ENCODE measurements around the gene SRCAP. TPM values are rescaled to one million over a fixed set of nuclear protein-coding genes. Genes with fewer than 3 reads are reported as not detected.
"Not testable (repeated sequence)": the region's sequence is repeated elsewhere in the genome, so short reads cannot be mapped to it uniquely, and the experiment has no call there.

SRCAP gene
- total RNA-seq, 1 experiment from 2014 or later: 60.7 TPM

DNA sequence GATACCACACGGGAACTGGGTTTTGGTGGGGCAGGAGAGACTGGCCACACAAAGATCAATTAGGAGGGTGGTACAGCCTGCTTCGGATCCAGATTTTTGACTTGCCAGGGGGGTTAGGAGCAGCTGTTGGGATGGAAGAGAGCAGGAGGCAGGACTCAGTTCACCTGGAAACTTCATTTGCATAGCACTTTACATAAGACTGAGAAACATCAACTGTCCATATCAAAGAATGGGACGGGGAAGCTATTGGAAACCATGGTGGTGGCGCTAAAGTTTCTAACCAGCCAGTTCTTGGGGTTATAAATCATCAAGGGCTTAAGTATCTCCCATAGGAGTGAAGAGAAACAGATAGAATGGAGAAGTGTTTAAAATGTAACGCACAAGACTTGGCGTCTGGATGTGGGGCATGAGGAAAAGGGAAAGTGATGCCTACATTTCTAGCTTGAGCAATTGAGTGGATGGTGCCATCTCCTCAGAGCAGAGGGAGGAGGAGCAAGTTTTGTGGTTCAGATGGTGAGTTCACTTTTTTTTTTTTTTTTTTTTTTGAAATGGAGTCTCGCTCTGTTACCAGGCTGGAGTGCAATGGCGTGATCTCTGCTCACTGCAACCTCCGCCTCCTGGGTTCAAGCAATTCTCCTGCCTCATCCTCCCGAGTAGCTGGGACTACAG lies 6.4 kb upstream of the SRCAP start:
- no peaks in the 10 kb centered on the region for H3K9me3 Mint-ChIP-seq (ENCODE audit: unreplicated experiment)
- CTCF ChIA-PET: interaction anchor here (0.6 to 1.3 kb wide), 7 partner anchors 20 to 250 kb away, joined by 3 to 12 read pairs (median 3); partner anchors contain the start of genes CTF1 and FBRS
- H3K27ac Mint-ChIP-seq (ENCODE audit: low read depth, unreplicated experiment): no peak overlapping the region
- BruUV-seq (replicated peaks): no TSS peak
- peaks cover 10% of the 10 kb centered on the region for H3K4me1 Mint-ChIP-seq (ENCODE audit: insufficient read depth, unreplicated experiment)
- no peaks in the 10 kb centered on the region for H3K27me3 Mint-ChIP-seq (ENCODE audit: insufficient read depth, unreplicated experiment)
- DNase-seq (ENCODE audit: unreplicated experiment): no peak
- POLR2A ChIA-PET: interaction anchor here (1.1 kb wide), 1 partner anchor 296 kb away, joined by 4 read pairs; no protein-coding TSS in a partner anchor
- H3K4me3 Mint-ChIP-seq (ENCODE audit: unreplicated experiment): no peak overlapping the region
- TF ChIP-seq, protein P1, sequence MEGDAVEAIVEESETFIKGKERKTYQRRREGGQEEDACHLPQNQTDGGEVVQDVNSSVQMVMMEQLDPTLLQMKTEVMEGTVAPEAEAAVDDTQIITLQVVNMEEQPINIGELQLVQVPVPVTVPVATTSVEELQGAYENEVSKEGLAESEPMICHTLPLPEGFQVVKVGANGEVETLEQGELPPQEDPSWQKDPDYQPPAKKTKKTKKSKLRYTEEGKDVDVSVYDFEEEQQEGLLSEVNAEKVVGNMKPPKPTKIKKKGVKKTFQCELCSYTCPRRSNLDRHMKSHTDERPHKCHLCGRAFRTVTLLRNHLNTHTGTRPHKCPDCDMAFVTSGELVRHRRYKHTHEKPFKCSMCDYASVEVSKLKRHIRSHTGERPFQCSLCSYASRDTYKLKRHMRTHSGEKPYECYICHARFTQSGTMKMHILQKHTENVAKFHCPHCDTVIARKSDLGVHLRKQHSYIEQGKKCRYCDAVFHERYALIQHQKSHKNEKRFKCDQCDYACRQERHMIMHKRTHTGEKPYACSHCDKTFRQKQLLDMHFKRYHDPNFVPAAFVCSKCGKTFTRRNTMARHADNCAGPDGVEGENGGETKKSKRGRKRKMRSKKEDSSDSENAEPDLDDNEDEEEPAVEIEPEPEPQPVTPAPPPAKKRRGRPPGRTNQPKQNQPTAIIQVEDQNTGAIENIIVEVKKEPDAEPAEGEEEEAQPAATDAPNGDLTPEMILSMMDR (IDR thresholded peaks at IDR 0.05; ENCODE audit: unreplicated experiment): no peak
- intact Hi-C loops (cut with micrococcal nuclease): no loop called here
- peaks cover 2% of the 10 kb centered on the region for H3K36me3 Mint-ChIP-seq (ENCODE audit: insufficient read depth, unreplicated experiment)

DNA sequence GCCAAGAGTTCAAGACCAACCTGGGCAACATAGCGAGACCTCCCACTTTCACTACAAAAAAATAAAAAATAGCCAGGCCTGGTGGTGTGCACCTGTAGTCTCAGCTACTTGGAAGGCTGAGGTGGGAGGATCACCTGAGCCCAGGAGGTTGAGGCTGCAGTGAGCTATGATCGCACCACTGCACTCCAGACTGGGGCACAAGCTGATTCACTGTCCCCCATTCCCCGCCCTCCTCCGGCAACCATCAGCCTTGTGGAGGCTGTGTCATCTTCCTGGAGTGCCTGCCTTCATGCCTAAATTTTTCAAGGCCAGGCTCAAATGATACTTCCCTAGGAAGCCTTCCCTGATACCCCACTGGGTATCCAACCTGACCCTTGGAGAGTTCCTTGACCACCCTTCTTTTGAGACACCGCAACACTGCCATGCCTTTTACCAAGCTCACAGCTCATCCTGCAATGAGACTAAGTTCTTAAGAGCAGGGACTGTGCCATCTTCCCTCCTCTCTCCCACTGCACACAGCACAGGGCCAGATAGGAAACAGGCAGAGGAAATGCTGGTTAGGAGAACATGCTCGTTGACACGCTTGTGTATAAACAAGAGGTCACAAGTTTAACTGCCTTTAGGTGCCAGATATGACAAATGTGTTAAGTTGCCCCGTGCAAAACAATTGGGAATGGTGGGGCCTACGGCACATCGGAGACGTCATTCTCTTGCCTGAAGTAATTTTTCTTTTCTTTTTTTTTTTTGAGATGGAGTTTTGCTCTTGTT lies 3.9 kb upstream of the SRCAP start:
- ChIA-PET CTCF (interaction anchor here (0.5 to 2.0 kb wide), 10 partner anchors 10 to 320 kb away, joined by 3 to 14 read pairs (median 4); partner anchors contain the start of gene FBRS), POLR2A (interaction anchor here (1.2 kb wide), 1 partner anchor 159 kb away, joined by 3 read pairs; no protein-coding TSS in a partner anchor)
- no TSS peak for BruUV-seq (replicated peaks)
- TF ChIP-seq, protein P1 (IDR thresholded peaks at IDR 0.05; ENCODE audit: unreplicated experiment): no peak
- H3K27ac Mint-ChIP-seq (ENCODE audit: low read depth, unreplicated experiment): no peak overlapping the region
- no peak for DNase-seq (ENCODE audit: unreplicated experiment)
- H3K27me3 Mint-ChIP-seq (ENCODE audit: insufficient read depth, unreplicated experiment): no peaks in the 10 kb centered on the region
- H3K36me3 Mint-ChIP-seq (ENCODE audit: insufficient read depth, unreplicated experiment): peaks cover 22% of the 10 kb centered on the region
- intact Hi-C loops (cut with micrococcal nuclease): loop anchor here (1.0 to 5.0 kb wide), 3 partner anchors 22 to 202 kb away; partner anchors contain the start of gene CTF1
- H3K4me1 Mint-ChIP-seq (ENCODE audit: insufficient read depth, unreplicated experiment): peaks cover 17% of the 10 kb centered on the region
- H3K4me3 Mint-ChIP-seq (ENCODE audit: unreplicated experiment): no peak overlapping the region
- no peaks in the 10 kb centered on the region for H3K9me3 Mint-ChIP-seq (ENCODE audit: unreplicated experiment)

DNA sequence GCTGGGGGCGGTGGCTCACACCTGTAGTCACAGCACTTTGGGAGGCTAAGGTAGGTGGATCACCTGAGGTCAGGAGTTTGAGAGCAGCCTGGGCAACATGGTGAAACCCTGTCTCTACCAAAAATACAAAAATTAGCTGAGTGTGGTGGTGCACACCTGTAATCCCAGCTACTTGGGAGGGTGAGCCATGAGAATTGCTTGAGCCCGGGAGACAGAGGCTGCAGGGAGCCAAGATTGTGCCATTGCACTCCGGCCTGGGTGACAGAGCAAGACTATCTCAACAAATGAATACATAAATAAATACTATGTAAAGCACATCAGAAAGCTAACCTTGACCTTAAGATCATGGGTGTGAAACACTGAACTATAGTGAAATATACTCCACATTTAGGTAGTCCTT lies 2.3 kb upstream of the SRCAP start:
- ChIA-PET POLR2A (interaction anchor here (0.7 to 1.8 kb wide), 14 partner anchors 8 to 162 kb away, joined by 3 to 13 read pairs (median 4); partner anchors contain the start of genes PHKG2, PRR14 and ZNF747), CTCF (interaction anchor here (0.6 to 1.4 kb wide), 6 partner anchors 15 to 280 kb away, joined by 3 to 6 read pairs (median 4); no protein-coding TSS in a partner anchor)
- DNase-seq (ENCODE audit: unreplicated experiment); H3K27me3 Mint-ChIP-seq (ENCODE audit: insufficient read depth, unreplicated experiment); H3K4me3 Mint-ChIP-seq (ENCODE audit: unreplicated experiment); H3K27ac Mint-ChIP-seq (ENCODE audit: low read depth, unreplicated experiment); BruUV-seq (replicated peaks); H3K9me3 Mint-ChIP-seq (ENCODE audit: unreplicated experiment): not testable (repeated sequence)
- Mint-ChIP-seq H3K36me3 (ENCODE audit: insufficient read depth, unreplicated experiment) (peaks cover 35% of the 10 kb centered on the region), H3K4me1 (ENCODE audit: insufficient read depth, unreplicated experiment) (peaks cover 16% of the 10 kb centered on the region)
- intact Hi-C loops (cut with micrococcal nuclease): loop anchor here (5.0 kb wide), 1 partner anchor 201 kb away; the partner anchor contains the start of gene CTF1

DNA sequence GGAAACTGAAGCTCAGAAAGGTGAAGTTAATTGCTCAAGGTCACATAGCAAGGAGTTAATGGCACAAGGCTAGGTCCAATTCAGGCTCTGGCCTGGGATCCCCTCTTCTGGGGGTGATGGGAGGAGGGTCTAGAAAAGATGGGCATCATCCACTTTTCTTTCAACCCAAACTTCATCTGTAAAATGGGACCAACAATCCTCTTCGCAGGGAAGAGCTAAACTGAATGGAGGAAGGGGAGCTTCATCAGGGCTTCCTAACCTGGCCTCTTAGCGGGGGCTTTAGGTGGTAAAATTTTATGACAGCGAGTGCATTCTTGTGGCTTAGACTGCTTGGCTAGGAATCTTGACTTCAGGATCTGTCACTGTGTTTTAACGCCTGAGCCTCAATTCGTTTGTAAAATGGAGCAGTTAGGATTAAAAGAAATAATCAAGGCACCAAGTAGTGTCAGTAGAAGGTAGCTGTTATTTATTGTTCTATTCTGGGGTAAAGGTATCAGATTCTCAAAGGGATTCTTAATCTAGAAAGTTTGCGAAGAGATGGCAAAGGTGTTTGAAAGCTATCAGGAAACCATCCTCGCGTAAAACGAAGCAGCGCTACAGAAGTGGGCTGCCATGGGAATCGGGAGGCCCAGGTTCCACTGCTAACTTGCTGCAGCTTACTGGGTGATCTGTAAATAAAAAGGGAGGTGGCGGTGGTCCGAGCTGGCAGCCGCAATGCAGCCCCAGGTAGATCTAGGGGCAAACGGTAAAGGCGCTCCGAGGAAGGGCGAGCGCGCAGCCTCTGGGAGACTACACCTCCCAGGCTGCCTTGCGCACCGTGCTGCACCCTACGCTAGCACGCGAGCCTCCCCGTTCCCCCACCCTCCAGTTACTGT lies 1.5 kb upstream of the SRCAP start:
- intact Hi-C loops (cut with micrococcal nuclease): loop anchor here (1.0 to 5.0 kb wide), 3 partner anchors 39 to 200 kb away; partner anchors contain the start of genes CTF1 and FBRS
- DNase-seq (ENCODE audit: unreplicated experiment): no peak

More for the DNA sequence above, 1.5 kb upstream of the SRCAP start:
- Mint-ChIP-seq H3K9me3 (ENCODE audit: unreplicated experiment) (no peaks in the 10 kb centered on the region), H3K4me3 (ENCODE audit: unreplicated experiment) (peak overlapping the region; percentile 86), H3K36me3 (ENCODE audit: insufficient read depth, unreplicated experiment) (peaks cover 44% of the 10 kb centered on the region), H3K4me1 (ENCODE audit: insufficient read depth, unreplicated experiment) (peaks cover 14% of the 10 kb centered on the region), H3K27ac (ENCODE audit: low read depth, unreplicated experiment) (peak overlapping the region; percentile 100), H3K27me3 (ENCODE audit: insufficient read depth, unreplicated experiment) (no peaks in the 10 kb centered on the region)
- POLR2A ChIA-PET: interaction anchor here (0.7 to 1.8 kb wide), 18 partner anchors 9 to 205 kb away, joined by 3 to 13 read pairs (median 4); partner anchors contain the start of genes PHKG2, PRR14 and ZNF747
- CTCF ChIA-PET: interaction anchor here (0.6 to 1.4 kb wide), 5 partner anchors 25 to 281 kb away, joined by 3 to 6 read pairs (median 4); no protein-coding TSS in a partner anchor
- TF ChIP-seq, protein P1 (IDR thresholded peaks at IDR 0.05; ENCODE audit: unreplicated experiment): no peak
- BruUV-seq (replicated peaks): TSS peak; percentile 68
